IMR-90 (cell line): Measurements from ENCODE around the gene CDH15.

Source experiments
- CEBPB ChIP-seq: IDR thresholded peaks from 2 replicates; pipeline ENCODE4 v1.6.1; 2012; ENCODE audit warnings: low read depth, low read length, improper control_type of control experiment
- POLR2A ChIP-seq: IDR thresholded peaks from 2 replicates; pipeline ENCODE4 v1.6.1; 2012; ENCODE audit warnings: mild to moderate bottlenecking, low read depth, low read length
- TF ChIP-seq, protein P1 (sequence below): conservative IDR thresholded peaks from 2 replicates; pipeline ENCODE4 v1.5.1; 2012; ENCODE audit warnings: mild to moderate bottlenecking, low read depth, low read length, improper control_type of control experiment

DNA sequence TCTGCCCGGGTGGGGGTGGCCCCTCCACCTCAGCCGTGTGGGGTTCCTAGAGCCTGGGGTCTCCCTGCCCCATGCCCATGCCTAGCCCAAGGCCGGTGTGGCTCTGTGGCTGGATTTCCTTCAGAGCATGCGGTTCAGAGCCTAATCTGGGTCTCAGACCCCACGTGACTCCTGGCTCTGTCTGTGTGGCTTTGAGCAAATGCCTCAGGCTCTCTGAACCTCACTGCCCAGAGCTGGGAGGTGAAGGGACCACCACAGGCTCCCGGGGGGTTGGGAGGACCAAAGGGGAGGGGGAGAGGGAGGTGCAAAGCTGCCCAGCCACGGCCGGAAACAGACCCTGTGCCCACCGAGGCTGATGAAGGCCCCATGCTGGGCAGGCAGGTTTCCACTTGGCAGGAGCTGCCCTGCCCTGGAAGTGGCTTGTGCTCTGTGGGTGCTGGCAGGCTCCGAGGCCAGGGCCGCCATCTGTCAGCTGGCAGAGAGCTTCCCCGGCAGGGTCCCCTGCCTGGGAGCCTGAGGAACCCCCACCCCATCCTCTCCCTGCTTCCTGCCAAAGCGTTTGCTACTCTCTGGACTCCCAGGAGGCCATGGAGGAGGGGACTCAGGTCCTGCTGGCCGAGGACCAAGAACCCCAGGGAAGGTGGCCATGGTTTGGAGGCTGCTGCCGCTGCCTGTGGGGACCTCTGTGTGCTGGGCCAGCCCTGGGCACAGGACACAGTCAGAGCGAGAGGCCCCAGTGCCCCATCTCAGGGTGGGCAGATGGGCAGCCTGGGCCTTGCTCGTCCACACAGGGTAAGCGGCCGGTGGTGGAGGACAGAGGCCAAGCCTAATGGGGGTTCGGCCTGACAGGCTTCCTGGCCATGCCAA, 4.0 kb downstream of the CDH15 start:
- TF ChIP-seq, protein P1, sequence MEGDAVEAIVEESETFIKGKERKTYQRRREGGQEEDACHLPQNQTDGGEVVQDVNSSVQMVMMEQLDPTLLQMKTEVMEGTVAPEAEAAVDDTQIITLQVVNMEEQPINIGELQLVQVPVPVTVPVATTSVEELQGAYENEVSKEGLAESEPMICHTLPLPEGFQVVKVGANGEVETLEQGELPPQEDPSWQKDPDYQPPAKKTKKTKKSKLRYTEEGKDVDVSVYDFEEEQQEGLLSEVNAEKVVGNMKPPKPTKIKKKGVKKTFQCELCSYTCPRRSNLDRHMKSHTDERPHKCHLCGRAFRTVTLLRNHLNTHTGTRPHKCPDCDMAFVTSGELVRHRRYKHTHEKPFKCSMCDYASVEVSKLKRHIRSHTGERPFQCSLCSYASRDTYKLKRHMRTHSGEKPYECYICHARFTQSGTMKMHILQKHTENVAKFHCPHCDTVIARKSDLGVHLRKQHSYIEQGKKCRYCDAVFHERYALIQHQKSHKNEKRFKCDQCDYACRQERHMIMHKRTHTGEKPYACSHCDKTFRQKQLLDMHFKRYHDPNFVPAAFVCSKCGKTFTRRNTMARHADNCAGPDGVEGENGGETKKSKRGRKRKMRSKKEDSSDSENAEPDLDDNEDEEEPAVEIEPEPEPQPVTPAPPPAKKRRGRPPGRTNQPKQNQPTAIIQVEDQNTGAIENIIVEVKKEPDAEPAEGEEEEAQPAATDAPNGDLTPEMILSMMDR, result no peak
- no peak for TF ChIP-seq CEBPB
- no peak for TF ChIP-seq POLR2A
